GM12878 (cell line): ENCODE measurements around the gene ARPC5L.

Experiments used
- CTCF ChIP-seq, 3 experiments: IDR thresholded peaks in 2 of 3; conservative IDR thresholded peaks in 1 of 3; 2 replicates each; pipeline ENCODE4 v1.5.1; 2011; ENCODE audit warnings: low read depth in 3 of 3, low read length in 3 of 3, mild to moderate bottlenecking in 3 of 3, control low read depth in 2 of 3, moderate library complexity in 2 of 3, inconsistent platforms in 1 of 3, mixed read lengths in 1 of 3; ENCODE audit not compliant: control insufficient read depth in 2 of 3, insufficient read depth in 1 of 3; ENCODE audit errors: extremely low read depth in 1 of 3
- NRF1 ChIP-seq: conservative IDR thresholded peaks from 2 replicates; pipeline ENCODE4 v1.6.1; 2011; ENCODE audit warnings: mild to moderate bottlenecking, low read depth, low read length, improper control_type of control experiment
- POLR2AphosphoS5 ChIP-seq: IDR thresholded peaks from 2 replicates; pipeline ENCODE4 v1.6.1; 2011; ENCODE audit warnings: mild to moderate bottlenecking, low read length, inconsistent platforms
- RFX5 ChIP-seq: IDR thresholded peaks from 2 replicates; pipeline ENCODE4 v1.6.1; 2011; ENCODE audit warnings: low read depth, low read length, improper control_type of control experiment
- TF ChIP-seq, protein P1 (sequence below): fragments of 450-650 bp; IDR thresholded peaks from 2 replicates; pipeline ENCODE4 v1.6.1; 2017; ENCODE audit warnings: mild to moderate bottlenecking, moderate library complexity

DNA sequence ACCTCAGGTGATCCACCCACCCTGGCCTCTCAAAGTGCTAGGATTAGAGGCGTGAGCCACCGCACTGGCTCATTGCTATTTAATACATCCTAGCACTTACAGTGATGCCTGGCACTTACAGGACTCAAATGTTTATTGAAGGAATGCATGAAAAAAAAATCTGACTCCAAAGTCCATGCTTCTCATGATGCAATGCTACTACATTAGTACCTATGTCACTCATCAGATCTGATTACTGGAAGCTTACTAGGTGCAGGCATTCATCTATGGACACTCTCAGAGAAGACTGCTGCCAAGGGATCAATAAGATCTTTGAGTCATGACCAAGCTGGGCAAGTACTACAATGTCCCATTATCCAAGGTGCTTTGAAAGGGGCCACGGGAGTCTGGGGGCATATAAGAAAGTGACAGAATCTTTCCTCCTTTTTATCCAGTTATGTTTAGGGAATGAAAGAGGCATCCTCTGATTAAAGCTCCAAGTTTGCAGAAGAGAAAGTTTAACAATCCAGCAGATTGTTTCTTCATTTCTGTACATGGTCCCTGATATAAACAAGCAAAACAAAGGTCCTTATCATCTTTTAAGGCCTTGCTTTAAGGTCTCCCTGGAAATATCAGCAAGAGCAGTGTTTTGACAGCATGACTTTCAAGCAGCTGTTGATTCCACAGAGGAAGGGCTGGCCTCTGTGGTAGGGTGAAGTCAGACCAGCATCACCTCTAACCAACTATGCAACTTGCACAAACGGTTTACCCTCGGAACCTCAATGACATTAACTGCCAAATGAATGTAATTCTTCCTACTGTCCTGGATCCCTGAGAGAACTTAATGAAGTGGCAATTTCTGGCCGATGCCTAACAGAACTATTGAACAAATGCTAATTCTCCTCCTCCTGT is 35.9 kb downstream of the ARPC5L start:
- TF ChIP-seq, protein P1, sequence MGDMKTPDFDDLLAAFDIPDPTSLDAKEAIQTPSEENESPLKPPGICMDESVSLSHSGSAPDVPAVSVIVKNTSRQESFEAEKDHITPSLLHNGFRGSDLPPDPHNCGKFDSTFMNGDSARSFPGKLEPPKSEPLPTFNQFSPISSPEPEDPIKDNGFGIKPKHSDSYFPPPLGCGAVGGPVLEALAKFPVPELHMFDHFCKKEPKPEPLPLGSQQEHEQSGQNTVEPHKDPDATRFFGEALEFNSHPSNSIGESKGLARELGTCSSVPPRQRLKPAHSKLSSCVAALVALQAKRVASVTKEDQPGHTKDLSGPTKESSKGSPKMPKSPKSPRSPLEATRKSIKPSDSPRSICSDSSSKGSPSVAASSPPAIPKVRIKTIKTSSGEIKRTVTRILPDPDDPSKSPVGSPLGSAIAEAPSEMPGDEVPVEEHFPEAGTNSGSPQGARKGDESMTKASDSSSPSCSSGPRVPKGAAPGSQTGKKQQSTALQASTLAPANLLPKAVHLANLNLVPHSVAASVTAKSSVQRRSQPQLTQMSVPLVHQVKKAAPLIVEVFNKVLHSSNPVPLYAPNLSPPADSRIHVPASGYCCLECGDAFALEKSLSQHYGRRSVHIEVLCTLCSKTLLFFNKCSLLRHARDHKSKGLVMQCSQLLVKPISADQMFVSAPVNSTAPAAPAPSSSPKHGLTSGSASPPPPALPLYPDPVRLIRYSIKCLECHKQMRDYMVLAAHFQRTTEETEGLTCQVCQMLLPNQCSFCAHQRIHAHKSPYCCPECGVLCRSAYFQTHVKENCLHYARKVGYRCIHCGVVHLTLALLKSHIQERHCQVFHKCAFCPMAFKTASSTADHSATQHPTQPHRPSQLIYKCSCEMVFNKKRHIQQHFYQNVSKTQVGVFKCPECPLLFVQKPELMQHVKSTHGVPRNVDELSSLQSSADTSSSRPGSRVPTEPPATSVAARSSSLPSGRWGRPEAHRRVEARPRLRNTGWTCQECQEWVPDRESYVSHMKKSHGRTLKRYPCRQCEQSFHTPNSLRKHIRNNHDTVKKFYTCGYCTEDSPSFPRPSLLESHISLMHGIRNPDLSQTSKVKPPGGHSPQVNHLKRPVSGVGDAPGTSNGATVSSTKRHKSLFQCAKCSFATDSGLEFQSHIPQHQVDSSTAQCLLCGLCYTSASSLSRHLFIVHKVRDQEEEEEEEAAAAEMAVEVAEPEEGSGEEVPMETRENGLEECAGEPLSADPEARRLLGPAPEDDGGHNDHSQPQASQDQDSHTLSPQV = no peak
- TF ChIP-seq NRF1 (no peak), CTCF (IDR thresholded peaks at IDR 0.05 in 2 of 3, conservative IDR thresholded peaks at IDR 0.05 in 1 of 3; ENCODE audit: control insufficient read depth in 2 of 3, extremely low read depth in 1 of 3, insufficient read depth in 1 of 3, low read depth in 3 of 3, low read length in 3 of 3) (no peak), RFX5 (no peak), POLR2AphosphoS5 (no peak)
